Breast epithelium (tissue), 4 donors: ENCODE data around the gene APOL2. TPM values are rescaled to one million over a fixed set of nuclear protein-coding genes. Genes with fewer than 3 reads are reported as not detected.
"Not testable (repeated sequence)": the region's sequence is repeated elsewhere in the genome, so short reads cannot be mapped to it uniquely, and the experiment has no call there.

ENCODE experiments used
- DNase-seq, 2 donors: peaks; one replicate each; pipeline ENCODE4 v3.0.0-alpha.2; 2019; ENCODE audit warnings: low spot score in 2 of 2
- H3K27ac ChIP-seq, 2 donors: fragments of 200-600 bp; sonication (generic) in 1 of 2; one replicate each; pipeline ENCODE4 v1.5.1; 2016 to 2019; ENCODE audit warnings: mild to moderate bottlenecking in 1 of 2
- H3K27me3 ChIP-seq, 2 donors: fragments of 200-600 bp; sonication (generic) in 1 of 2; one replicate each; pipeline versions ENCODE4 v1.5.1 to v1.6.0; 2017 to 2019; ENCODE audit warnings: control low read depth in 1 of 2, mild to moderate bottlenecking in 1 of 2
- H3K36me3 ChIP-seq: fragments of 200-600 bp; one replicate; pipeline ENCODE4 v1.5.1; 2019
- H3K4me1 ChIP-seq, 2 donors: fragments of 200-600 bp; sonication (generic); one replicate each; pipeline ENCODE4 v1.5.1; 2016 to 2019; ENCODE audit warnings: control low read depth in 1 of 2
- H3K4me3 ChIP-seq, 3 donors: fragments of 200-600 bp; sonication (generic); 1 replicate in 2 of 3; 2 replicates in 1 of 3; pipeline ENCODE4 v1.5.1; 2016 to 2019; ENCODE audit warnings: mild to moderate bottlenecking in 3 of 3, moderate library complexity in 2 of 3
- H3K9me3 ChIP-seq, 2 donors: fragments of 200-600 bp; sonication (generic) in 1 of 2; one replicate each; pipeline ENCODE4 v1.5.1; 2016 to 2019; ENCODE audit warnings: control low read depth in 1 of 2
- POLR2A ChIP-seq: fragments of 450-650 bp; IDR thresholded peaks from one replicate; pipeline ENCODE4 v1.6.1; 2016; ENCODE audit warnings: antibody characterized with exemption, mild to moderate bottlenecking, moderate library complexity
- POLR2AphosphoS5 ChIP-seq, 3 donors: sonication (generic); formaldehyde crosslinking; IDR thresholded peaks; one replicate each; pipeline ENCODE4 v1.6.1; 2017; ENCODE audit warnings: antibody characterized with exemption in 3 of 3
- intact Hi-C: fragments of 100-400 bp; cut with DNase I; formaldehyde crosslinking; loops from one replicate; pipeline ENCODE4 v1.15.1; 2023; ENCODE audit warnings: low total_unique reads
- total RNA-seq, 3 donors: library from RNA; depleted of rRNA; stranded (reverse); fragments of >200 nt; gene quantifications; one replicate each; pipeline ENCODE4 v1.1.0, GENCODE V29; 2016
- TF ChIP-seq, protein P1 (sequence below), 3 donors: fragments of 450-650 bp; IDR thresholded peaks; one replicate each; pipeline ENCODE4 v1.5.1; 2016 to 2017; ENCODE audit warnings: antibody characterized with exemption in 3 of 3, mild to moderate bottlenecking in 3 of 3, moderate library complexity in 3 of 3

The APOL2 gene
- total RNA-seq, 3 donors from 2014 or later, result 50.4 to 112 (median 73.8) TPM

DNA sequence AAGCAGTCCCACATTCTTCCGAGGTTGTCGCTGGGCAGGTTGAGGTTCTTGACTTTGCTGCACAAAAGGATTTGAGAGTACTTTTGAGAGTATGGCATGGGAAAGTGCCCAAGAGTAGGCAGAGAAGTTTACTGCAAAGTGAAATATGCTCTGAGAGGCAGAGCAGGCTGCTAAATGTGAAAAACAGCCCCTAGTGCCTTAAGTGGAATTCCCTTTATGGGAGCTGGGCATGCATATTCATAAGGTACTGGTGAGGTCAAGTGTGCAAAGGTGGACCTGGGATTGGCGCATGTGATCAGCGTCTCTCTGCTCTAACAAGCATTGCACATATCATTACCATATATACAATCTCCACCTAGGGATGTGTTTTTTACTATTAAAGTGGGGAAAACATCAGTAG lies 25.7 kb downstream of the APOL2 start:
- Histone ChIP-seq H3K4me3 (no peak overlapping the region), H3K36me3 (no peaks in the 10 kb centered on the region), H3K4me1 (no peaks in the 10 kb centered on the region), H3K9me3 (no peaks in the 10 kb centered on the region), H3K27ac (no peak overlapping the region), H3K27me3 (no peaks in the 10 kb centered on the region)
- no peak for DNase-seq
- intact Hi-C loops, result no loop called here
- TF ChIP-seq, protein P1, sequence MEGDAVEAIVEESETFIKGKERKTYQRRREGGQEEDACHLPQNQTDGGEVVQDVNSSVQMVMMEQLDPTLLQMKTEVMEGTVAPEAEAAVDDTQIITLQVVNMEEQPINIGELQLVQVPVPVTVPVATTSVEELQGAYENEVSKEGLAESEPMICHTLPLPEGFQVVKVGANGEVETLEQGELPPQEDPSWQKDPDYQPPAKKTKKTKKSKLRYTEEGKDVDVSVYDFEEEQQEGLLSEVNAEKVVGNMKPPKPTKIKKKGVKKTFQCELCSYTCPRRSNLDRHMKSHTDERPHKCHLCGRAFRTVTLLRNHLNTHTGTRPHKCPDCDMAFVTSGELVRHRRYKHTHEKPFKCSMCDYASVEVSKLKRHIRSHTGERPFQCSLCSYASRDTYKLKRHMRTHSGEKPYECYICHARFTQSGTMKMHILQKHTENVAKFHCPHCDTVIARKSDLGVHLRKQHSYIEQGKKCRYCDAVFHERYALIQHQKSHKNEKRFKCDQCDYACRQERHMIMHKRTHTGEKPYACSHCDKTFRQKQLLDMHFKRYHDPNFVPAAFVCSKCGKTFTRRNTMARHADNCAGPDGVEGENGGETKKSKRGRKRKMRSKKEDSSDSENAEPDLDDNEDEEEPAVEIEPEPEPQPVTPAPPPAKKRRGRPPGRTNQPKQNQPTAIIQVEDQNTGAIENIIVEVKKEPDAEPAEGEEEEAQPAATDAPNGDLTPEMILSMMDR (IDR thresholded peaks at IDR 0.05), result no peak
- TF ChIP-seq POLR2A (no peak), POLR2AphosphoS5 (IDR thresholded peaks at IDR 0.05) (no peak)

DNA sequence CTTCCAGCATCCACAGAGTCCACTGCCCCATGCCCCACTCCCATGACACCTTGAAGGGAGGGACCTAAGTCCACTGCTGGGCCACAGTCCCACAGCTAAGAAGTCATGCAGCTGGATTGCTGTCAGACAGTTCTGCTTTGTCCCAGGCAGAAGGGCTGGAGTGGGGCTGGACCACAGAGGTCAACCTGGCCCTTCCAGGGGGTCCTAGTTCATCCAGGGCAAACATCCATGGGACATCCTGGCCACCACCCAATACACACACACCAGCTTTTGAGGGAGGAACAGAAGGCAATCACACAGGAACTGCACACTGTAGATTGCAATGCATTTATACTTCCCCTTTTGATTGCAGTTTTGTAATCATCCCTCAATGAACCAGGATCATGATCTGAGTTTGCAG lies 26.4 kb downstream of the APOL2 start:
- intact Hi-C loops, result no loop called here
- no peak overlapping the region for H3K4me3 ChIP-seq
- no peaks in the 10 kb centered on the region for H3K36me3 ChIP-seq
- no peak for DNase-seq
- TF ChIP-seq POLR2AphosphoS5 (IDR thresholded peaks at IDR 0.05), result no peak
- no peak for TF ChIP-seq POLR2A
- TF ChIP-seq, protein P1 (IDR thresholded peaks at IDR 0.05), result no peak
- no peaks in the 10 kb centered on the region for H3K27me3 ChIP-seq
- H3K27ac ChIP-seq, result no peak overlapping the region
- no peaks in the 10 kb centered on the region for H3K4me1 ChIP-seq
- H3K9me3 ChIP-seq, result no peaks in the 10 kb centered on the region

DNA sequence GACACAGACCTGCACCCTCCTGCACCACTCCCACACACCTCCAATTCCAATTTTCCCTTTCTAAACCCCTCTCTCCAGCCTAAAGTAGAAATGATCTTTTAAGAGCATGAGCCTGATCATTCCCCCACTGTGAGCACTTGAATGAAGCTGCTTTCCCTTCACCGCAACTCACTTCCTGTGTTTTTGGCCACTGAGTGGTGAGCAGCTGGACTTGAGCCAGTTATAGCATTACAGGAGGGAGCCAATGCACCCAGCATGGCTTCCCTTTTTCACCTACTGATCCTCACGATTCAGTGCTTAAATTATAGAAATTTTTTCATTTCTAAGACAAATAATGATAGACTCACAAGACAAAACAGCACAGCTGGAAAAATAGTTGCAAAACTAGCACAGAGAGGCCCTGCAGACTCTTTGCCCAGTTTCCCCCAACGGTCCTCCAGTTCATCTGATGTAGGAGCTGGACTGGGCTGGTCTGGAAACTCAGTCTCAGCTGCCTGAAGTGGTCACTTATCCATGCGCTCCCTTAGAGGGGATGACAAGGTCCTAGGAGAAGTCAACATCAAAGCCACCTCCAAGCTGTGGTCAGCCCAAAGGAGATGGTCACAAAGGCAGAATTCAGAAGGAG lies 28.0 kb downstream of the APOL2 start:
- H3K36me3 ChIP-seq, result no peaks in the 10 kb centered on the region
- H3K27ac ChIP-seq, result no peak overlapping the region
- no peaks in the 10 kb centered on the region for H3K9me3 ChIP-seq
- no peak for DNase-seq
- intact Hi-C loops, result no loop called here
- H3K4me3 ChIP-seq, result no peak overlapping the region
- TF ChIP-seq POLR2AphosphoS5 (IDR thresholded peaks at IDR 0.05), result no peak
- no peaks in the 10 kb centered on the region for H3K27me3 ChIP-seq
- H3K4me1 ChIP-seq, result no peaks in the 10 kb centered on the region

DNA sequence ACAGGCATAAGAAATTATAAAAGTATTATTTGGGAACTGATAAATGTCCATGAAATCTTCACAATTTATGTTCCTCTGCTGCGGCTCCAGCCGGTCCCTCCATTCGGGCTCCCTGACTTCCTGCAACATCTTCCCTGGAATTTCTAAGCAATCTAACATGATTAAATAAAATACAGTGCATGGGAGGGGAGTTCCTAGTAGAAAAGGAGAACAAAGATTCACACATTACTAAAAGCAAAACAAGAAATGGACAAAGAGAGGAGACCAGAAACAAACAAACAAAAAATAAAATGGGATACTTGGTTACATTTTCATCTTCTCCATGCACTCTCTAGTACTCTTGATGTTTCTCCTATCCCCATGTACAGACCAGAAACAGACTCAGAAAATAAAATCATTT lies 29.1 kb downstream of the APOL2 start:
- H3K9me3 ChIP-seq, result no peaks in the 10 kb centered on the region
- TF ChIP-seq POLR2AphosphoS5 (IDR thresholded peaks at IDR 0.05) (no peak), POLR2A (no peak)
- TF ChIP-seq, protein P1 (IDR thresholded peaks at IDR 0.05), result no peak
- intact Hi-C loops, result no loop called here

DNA sequence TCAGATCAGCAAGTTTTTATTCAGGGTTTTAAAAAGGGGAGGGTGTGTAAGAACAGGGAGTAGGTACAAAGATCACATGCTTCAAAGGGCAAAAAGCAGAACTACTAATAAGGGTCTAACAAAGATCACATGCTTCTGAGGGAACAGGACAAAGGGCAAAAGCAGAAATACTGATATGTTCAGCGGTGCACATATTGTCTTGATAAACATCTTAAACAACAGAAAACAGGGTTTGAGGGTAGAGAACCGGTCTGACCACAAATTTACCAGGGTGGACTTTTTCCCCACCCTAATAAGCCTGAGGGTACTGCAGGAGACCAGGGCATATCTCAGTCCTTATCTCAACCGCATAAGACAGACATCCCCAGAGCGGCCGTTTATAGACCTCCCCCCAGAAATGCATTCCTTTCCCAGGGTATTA lies 29.8 kb downstream of the APOL2 start:
- DNase-seq, H3K27me3 ChIP-seq, H3K4me3 ChIP-seq, H3K9me3 ChIP-seq, intact Hi-C loops, H3K4me1 ChIP-seq, H3K36me3 ChIP-seq, H3K27ac ChIP-seq: not testable (repeated sequence)

More for the DNA sequence above, 29.1 kb downstream of the APOL2 start:
- Histone ChIP-seq H3K4me3 (no peak overlapping the region), H3K27me3 (no peaks in the 10 kb centered on the region), H3K4me1 (no peaks in the 10 kb centered on the region), H3K36me3 (no peaks in the 10 kb centered on the region), H3K27ac (no peak overlapping the region)
- DNase-seq, result no peak

DNA sequence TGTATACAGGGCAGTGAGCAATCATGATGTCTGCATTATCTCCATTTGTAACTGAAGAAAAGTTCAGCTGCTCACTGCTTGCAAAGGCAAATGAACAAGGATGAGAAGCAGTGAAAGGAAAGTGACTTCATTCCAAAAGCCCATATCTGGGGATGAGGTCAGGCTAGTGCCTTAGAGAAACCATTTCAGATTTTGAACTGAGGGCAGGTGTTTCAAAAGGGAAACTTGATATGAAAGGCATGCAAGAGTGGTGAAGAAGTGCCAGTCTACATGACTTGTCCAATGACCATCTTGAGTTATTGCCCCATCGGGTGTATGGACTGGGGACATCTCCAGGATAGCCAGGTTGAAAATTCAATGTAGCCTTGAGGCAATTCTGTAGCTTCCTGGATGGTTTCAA lies 30.4 kb downstream of the APOL2 start:
- Histone ChIP-seq H3K36me3 (no peaks in the 10 kb centered on the region), H3K4me3 (no peak overlapping the region)

More for the DNA sequence above, 30.4 kb downstream of the APOL2 start:
- Histone ChIP-seq H3K9me3 (no peaks in the 10 kb centered on the region), H3K27ac (peak overlapping the region; percentile 44 to 78), H3K4me1 (no peaks in the 10 kb centered on the region), H3K27me3 (no peaks in the 10 kb centered on the region)
- intact Hi-C loops, result no loop called here
- TF ChIP-seq, protein P1 (IDR thresholded peaks at IDR 0.05), result no peak
- TF ChIP-seq POLR2AphosphoS5 (IDR thresholded peaks at IDR 0.05) (no peak), POLR2A (no peak)
- no peak for DNase-seq
